HK-2 (cell line): ENCODE measurements around the gene C6orf89.
"Not testable (repeated sequence)": the region's sequence is repeated elsewhere in the genome, so short reads cannot be mapped to it uniquely, and the experiment has no call there.

ENCODE experiments used
- DNase-seq: peaks from one replicate; pipeline ENCODE4 v3.0.0-alpha.2; 2018; ENCODE audit not compliant: unreplicated experiment

C6orf89 gene

DNA sequence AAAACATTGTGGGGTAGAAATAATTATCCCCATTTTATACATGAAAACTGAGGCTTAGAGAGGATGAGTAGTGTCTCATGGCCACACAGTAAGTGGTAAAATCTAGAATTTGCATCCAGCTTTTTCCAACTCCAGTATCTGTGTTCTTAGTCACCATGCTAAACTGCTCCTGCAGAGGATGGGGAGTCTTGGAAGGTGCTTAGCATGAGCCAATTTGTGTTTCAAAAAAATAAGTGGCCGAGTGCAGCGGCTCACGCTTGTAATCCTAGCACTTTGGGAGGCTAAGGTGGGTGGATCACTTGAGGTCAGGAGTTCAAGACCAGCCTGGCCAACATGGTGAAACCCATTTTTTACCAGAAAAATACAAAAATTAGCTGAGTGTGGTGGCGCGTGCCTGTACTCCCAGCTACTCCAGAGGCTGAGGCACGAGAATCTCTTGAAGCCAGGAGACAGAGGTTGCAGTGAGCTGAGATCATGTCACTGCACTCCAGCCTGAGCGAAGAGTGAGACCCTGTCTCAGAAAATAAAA is 2.4 kb downstream of the C6orf89 start:
- DNase-seq: no peak

DNA sequence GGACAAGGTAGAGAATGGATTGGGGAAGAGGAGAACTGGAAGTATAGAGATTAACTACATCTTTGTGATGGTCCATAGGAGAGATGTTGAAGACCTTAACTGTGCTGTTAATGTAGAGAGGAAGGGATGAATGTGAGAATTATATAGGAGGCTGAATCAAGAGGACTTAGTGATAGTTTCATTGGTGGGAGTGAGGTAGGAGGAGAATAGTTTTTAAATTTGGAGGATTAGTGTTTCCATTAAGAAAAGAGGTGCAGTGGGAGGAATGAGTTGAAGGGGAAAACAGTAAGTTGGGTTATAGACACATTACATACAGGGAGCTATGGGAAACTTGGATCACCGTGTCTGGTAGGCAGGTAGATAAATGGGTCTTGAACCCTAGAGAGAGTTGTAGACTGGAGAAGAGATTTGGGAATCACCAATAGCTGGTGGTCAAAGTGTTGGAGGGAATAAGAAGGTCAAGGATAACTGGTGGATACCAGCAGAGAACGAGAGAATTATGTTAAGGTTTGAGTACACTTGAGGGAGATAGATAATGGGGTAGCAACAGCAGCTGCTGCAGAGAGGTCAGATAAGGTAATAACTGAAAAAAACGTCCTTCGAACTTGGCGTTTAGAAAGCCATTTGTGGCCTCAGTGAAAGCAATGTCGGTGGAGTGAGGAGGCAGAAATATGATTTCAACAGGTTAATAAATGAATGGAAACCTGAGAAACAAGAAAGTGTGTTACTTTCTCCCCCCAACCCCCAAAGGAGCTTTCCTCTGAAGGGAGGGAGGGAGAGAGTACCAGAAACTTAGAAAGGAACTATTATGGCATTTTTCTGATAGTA is 3.1 kb downstream of the C6orf89 start:
- DNase-seq: no peak

DNA sequence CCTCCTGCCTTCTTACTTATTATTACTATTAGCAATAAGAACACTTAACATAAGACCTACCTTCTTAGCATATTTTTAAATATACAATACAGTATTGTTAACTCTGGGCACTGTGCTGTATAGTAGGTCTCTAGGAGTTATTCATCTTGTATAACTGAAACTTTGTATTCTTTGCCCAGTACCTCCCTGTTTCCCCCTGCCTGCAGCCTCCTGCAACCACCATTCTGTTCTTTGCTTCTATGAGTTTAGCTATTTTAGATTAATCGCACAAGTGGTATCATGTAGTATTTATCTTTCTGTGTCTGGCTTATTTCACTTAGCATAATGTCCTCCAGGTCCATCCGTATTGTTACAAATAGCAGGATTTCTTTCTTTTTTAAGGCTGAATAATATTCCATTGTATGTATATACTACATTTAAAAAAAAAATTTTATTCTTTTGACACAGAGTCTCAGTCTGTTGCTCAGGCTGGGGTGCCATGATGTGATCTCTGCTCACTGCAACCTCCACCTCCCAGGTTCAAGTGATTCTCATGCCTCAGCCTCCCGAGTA is 4.4 kb downstream of the C6orf89 start:
- no peak for DNase-seq

DNA sequence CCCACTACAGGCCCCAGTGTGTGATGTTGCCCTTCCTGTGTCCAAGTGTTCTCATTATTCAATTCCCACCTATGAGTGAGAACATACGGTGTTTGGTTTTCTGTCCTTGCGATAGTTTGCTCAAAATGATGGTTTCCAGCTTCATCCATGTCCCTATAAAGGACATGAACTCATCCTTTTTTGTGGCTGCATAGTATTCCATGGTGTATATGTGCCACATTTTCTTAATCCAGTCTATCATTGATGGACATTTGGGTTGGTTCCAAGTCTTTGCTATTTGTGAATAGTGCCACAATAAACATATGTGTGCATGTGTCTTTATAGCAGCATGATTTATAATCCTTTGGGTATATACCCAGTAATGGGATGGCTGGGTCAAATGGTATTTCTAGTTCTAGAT is 5.4 kb downstream of the C6orf89 start:
- DNase-seq: not testable (repeated sequence)

DNA sequence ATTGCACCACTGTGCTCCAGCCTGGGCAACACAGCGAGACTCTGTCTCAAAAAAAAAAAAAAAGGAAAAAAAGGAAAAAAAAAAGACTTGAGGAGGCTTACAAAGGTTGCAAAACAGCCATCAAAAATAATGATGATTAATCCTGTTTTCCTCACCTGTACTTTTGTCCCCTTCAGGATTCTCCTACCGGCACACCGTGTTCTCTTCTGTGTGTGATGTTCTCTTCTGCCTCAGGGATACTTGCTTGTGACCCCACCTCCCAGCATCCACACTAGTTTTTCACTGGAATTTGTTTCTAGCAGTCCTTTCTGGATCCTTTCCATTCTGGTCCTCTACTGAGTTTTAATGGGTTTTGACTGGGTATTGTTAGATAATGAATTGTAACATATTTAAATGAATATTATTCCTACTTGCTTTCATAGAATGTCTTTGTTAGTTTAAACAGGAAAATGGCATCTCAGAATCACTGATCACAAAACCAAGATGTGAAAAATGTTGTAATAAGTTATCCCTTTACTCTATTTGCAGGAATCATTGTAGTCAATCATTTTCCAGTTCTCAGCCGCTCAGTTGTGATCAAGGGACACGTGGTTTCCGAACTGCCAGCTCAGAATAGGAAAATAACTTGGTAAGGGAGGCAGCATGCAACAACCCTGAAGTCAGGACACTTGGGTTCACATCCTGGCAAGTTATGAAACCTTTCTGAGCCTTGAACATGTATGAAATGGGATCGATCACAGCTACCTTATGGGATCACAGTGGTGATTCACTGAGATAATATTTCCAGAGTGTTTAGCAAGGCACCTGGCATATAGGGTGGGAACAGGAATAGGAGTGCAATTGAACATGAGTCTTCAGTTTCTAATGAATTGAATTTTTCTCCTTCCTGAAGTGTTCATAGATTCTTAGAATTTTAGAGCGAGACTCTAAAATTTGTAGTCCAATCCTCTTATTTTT is 8.5 kb downstream of the C6orf89 start:
- DNase-seq: no peak

DNA sequence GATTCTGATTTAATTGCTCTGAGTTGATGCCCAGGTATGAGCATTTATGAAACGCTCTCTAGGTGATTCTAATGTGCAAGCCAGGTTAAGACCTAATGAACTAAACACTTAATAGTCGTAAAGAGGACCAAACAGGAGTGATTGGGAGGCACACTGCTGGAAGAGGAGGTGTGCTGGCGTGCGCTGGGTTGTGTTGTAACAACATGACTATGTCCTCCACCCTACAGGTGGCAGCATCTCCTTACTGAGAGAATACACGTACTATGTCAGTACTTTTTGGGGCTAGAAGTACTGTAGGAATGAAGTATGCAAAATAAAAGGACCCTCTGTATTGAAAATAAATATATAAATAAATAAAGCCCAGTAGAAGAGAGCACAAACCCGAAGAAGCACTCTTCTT is 11.9 kb downstream of the C6orf89 start:
- DNase-seq: no peak

DNA sequence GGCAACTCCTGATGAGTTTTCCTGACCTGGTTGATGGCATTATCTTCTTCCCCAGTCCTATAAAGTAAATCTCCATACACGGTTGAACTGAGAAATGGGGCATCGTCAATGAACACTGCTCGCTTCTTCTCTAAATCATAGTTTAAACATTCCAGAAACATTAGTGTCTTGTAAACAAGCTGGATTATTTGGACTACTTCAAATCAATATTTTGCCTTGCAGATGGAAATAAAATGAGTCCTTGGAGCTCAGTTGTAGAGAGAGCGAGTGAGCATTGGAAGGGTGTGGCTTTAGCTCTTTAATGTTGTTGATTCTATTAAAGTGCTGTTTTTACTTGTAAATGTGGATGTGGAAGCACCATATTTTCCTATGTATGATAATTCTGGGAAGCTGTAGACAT is 18.4 kb downstream of the C6orf89 start:
- DNase-seq: no peak

DNA sequence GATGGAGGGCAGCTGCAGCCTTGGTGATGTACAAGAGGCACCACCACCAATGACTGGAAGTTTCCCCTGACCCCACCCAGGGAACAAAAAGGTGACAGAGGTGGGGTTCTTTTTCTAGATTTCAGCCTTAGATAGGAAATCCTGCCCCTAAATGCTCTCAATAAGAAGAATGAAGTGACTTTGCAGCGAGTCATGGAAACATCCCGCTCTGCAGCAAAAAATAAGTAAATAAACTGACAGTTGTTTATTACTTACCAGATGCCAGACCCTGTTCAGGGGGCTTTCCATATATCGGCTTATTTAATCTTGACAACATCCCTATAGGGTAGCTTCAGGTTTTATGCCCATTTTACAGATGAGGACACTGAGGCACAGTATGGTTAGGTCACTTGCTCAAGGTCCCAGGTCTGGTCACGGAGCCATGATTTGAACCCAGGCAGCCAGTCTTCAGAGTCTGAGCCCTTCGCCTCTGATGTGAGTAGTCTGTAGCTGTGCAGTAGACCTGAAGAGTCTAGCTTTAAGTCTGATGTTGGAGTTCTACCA is 19.2 kb downstream of the C6orf89 start:
- no peak for DNase-seq

DNA sequence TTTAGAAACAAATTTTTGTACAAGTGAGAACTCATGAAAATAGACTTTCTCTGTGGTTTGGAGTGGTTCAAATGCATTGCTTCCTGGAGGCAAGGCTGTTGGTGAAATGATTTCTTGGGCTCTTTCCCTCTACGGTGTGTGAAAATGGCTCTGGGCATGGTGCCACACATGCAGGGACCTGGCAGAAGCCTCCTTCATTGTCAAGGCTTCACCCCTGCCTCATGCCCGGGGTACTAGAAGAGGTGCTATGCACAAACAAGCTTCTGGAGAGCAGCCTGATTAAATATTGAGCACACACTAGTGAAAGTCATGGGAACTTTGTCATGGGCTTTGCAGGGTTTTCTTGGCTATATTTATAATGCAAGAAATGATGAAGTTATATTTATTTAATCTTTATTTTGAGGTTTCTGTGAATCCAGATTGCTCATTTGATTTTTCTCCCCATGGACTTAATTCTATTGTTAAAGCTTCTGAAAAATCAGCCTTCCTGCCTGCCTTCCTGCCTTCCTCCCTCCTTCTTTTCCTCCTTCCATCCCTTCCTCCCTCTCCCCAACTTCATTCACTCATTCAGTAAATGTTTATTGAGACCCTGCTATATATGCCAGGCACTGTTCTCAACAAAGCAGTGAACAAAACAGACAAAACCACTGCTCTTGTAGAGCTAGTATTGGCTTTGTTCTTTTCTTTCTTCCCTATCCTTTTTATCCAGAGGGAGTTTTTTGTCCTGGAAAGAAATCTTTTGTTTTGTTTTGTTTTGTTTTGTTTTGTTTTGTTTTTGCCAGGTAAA is 21.0 kb downstream of the C6orf89 start:
- DNase-seq: no peak

DNA sequence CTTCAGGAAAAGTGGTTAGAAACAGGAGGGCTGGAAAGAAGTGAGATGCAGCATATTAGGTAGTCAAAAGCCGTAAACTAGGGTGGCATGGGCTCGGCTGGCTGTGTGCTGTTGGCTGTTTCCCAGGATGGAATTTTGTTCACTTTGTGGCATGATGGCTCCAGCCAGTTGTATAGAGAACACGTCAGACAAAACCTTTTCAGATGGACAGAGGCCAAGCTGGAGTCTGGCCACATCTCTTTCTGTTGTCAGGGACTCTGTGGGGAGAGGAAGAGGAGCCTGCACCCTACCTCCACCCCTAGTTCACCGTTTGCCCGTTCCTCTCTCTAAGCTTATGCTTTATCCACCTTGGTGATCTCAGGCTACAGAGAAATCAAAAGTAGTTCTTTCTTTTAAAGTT is 22.0 kb downstream of the C6orf89 start:
- DNase-seq: no peak

DNA sequence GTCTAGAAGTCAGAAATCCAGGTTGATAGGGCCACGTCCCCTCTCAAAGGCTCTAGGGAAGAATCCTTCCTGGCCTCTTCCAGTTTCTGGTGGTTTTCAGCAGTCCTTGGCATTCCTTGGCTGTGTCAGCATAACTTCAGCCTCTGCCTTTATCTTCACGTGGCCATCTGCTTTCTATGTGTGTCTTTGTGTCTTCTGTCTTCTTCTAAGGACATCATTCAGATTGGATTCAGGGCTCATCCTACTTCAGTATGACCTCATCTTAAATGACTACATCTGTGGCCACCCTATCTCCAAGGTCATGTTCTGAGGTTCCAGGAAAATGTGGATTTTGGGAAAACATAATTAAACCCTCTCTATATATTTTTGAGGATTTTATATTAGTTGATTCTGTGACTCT is 23.0 kb downstream of the C6orf89 start:
- no peak for DNase-seq

DNA sequence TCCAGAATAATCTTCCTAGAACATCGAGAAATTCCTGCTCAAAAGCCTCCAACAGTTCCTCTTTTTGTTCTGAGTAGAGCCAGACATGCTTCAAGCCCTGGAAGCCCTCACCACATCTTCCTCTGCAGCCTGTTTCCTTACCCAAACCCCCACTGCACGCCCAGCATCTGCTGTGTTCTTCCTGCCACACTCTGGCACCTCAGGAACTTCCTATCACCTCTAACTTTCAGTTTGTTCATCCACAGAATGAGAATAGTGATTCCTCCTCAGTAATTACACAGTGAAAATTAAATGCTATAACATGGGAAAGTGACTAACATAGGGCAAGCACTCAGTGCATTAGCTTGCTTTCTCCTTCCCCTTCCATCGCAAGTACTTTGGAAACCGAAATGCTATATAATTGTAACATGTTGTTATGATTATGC is 26.3 kb downstream of the C6orf89 start:
- no peak for DNase-seq

DNA sequence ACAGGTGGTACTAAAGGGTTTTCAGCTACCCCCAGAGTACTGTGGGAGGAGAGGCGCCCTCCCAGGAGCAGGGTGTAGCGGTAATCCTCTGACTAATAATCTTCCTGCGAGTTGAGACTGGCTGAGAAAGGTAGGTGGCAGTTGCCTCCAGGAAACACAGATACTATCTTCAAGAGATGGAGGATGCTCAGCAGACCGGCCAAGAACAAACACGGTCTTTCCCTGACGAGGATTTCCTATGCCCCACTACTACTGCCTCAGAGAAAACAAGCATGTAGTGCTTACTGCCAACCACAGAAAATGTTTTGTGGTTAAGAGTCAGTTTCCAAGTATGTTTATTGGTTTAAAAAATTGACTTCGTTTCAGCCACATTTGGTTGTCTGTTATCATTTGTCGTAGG is 26.8 kb downstream of the C6orf89 start:
- DNase-seq: peak; percentile 38

DNA sequence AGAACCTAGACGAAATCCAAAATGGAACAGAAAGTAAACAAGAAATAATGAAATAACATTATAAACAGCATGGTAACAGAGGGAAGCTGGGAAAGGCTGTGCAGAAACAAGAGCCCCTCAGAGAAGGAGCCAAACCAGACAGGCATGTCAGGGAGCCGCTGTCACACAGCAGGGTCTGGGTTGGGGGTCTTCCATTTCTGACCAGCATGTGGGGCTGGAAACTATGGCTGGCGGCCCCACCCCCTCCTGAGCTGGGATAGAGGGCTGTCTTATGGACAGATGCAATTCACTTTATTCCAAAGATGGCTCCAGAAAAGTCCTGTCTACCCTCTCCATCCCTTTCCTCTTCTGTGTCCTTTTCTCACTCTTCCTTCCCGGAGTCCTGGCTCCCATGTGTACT is 27.3 kb downstream of the C6orf89 start:
- no peak for DNase-seq

DNA sequence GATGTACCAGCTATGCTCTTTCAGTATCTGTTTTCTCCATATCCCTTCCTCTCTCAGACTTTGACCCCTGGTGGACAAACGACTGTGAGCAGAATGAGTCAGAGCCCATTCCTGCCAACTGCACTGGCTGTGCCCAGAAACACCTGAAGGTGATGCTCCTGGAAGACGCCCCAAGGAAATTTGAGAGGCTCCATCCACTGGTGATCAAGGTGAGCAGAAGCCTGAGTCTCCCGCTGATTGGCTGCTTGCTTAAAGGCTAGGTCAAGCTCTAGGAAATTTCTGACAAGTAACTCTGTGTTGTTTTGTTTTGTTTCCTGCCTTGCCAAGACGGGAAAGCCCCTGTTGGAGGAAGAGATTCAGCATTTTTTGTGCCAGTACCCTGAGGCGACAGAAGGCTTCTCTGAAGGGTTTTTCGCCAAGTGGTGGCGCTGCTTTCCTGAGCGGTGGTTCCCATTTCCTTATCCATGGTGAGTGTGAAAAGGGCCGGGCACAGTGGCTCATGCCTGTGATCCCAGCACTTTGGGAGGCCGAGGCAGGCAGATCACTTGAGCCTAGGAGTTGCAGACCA is 28.6 kb downstream of the C6orf89 start:
- DNase-seq: peak; percentile 38

DNA sequence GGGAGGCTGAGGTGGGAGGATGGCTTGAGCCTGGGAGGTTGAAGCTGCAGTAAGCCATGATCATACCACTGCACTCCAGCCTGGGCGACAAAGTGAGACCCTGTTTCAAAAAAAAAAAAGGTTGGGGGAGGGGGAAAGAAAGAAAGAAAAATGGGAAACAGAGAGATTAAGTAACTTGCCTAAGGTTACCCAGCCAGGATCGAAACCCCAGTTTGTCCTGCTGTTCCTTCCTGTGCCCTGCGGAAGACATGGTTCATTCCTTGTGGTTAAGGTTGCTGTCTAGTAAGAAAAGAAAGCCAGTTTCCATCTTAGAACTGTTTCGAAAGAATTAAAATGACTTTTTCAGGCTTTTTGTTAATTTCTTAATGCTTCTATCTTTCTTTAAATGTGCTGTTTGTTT is 29.8 kb downstream of the C6orf89 start:
- no peak for DNase-seq

DNA sequence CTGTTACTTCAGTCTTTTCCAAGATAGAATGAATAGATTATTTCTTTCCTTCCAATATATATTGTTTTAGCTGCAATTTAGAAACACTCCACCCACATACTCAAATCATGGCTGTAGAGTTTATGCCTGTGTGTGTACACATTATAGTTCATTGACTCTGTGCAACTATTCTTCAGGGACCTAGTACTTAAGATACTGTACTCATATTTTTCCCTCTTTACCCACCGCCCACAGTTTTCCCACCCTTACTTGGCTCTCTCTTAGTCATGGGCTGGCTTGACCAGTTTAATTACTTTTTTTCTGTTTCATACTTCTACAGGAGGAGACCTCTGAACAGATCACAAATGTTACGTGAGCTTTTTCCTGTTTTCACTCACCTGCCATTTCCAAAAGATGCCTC is 30.4 kb downstream of the C6orf89 start:
- no peak for DNase-seq

DNA sequence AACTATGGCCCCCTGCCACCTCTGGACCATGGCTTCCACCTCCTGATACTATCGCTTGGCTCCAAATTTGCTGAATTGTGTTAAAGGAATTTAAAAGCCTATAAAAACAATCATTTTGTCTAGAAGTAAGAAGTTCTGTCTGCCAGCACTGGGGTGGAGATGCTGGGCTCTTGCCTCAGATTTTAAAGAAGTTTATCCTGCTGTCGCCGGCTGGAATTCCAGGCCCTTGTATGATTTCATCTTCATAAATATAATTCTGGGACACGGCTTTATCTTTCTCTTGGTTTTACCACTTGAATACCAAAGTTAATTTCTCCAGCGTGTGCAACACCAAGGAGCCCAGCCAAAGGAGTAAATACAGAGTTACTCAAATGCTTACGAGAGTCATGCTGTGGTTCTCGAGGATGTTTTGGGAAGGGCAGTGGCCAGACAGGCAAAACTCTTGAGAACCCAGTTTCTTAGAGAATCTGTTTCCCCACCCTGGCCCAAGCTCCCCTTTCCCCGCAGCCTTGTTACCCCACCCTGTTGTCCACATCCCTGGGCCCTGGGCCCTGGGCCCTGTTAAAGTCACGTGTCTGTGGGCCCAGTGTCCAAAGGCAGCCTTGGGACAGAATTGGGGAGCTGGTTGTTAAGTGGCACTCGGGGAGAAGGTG is 31.9 kb downstream of the C6orf89 start:
- no peak for DNase-seq

DNA sequence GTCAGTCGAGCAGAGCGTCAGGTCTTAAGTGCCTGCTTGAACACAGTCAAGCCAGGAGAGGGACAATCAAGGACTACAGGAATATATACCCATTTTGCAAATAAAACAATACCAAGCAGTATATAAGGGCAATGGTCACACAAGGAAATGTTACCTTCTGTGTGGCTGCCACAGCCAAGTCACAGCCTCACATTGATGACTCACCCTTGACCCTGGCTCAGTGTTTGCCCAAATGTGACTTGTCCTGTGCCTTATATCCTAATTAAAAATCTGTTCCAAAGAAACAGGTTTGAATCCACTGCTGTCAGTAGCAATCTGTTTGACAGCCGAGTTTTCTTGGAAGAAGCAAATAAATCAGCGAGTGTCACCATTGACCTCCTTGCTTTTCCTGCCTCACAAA is 34.3 kb downstream of the C6orf89 start:
- no peak for DNase-seq

DNA sequence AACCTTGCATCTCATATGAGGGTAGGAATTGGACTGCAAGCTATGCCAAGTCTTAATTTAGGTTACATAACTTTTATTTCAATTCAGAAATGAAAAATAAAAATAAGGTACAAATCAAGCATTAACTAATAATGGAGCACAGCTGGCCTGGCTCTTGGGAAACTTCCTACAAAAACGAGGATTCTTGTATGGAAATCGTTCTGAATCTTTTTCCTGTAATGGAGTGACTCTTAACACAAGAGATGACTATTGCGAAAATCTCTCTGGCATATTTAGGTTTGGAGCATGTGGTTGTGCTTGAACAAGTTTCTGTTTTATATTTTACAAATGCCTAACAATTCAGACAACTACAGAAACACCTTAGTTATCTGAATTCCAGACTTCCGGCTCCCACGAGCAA is 34.8 kb downstream of the C6orf89 start:
- DNase-seq: no peak
